Keratinocyte (primary cell): ENCODE measurements around the gene GUK1. TPM values are rescaled to one million over a fixed set of nuclear protein-coding genes. Genes with fewer than 3 reads are reported as not detected.

Experiments
- DNase-seq: peaks from one replicate; pipeline ENCODE4 v3.0.0-alpha.2; 2011; ENCODE audit warnings: low read depth, missing footprints, low spot score
- FAIRE-seq: peaks from 2 replicates; lab custom pipeline; 2011; peaks lifted over from hg19 to GRCh38; lab: Jason Lieb, UNC
- H2AFZ ChIP-seq: 2 replicates; pipeline ENCODE4 v1.6.0; 2012; ENCODE audit warnings: low read length, control low read depth, inconsistent platforms; ENCODE audit not compliant: control insufficient read depth
- H3K27ac ChIP-seq: 2 replicates; pipeline ENCODE4 v1.5.1; 2011; ENCODE audit warnings: low read length; ENCODE audit not compliant: control insufficient read depth, insufficient read depth
- H3K27me3 ChIP-seq: 3 replicates; pipeline ENCODE4 v1.6.0; 2011; ENCODE audit warnings: low read length; ENCODE audit not compliant: control insufficient read depth, insufficient read depth; ENCODE audit errors: extremely low read depth
- H3K36me3 ChIP-seq, 2 experiments: 2 replicates in 1 of 2; 3 replicates in 1 of 2; pipeline ENCODE4 v1.5.1; 2011; ENCODE audit warnings: low read length in 2 of 2, mild to moderate bottlenecking in 1 of 2; ENCODE audit not compliant: control insufficient read depth in 2 of 2, insufficient read depth in 2 of 2; ENCODE audit errors: extremely low read depth in 1 of 2
- H3K4me1 ChIP-seq: 3 replicates; pipeline ENCODE4 v1.5.1; 2011; ENCODE audit warnings: low read length; ENCODE audit not compliant: control insufficient read depth, insufficient read depth; ENCODE audit errors: extremely low read depth
- H3K4me2 ChIP-seq: 3 replicates; pipeline ENCODE4 v1.6.0; 2011; ENCODE audit warnings: low read depth, low read length; ENCODE audit not compliant: control insufficient read depth, insufficient read depth; ENCODE audit errors: extremely low read depth
- H3K4me3 ChIP-seq, 3 experiments: fragments of 200-600 bp in 1 of 3; sonication (generic) in 1 of 3; 2 replicates in 2 of 3; 3 replicates in 1 of 3; pipeline ENCODE4 v1.5.1; 2011 to 2016; ENCODE audit warnings: low read length in 3 of 3, mild to moderate bottlenecking in 3 of 3, control low read depth in 2 of 3, inconsistent platforms in 1 of 3, low read depth in 1 of 3, mixed read lengths in 1 of 3, mixed run types in 1 of 3, moderate library complexity in 1 of 3; ENCODE audit not compliant: control insufficient read depth in 2 of 3, insufficient read depth in 2 of 3; ENCODE audit errors: extremely low read depth in 1 of 3
- H3K79me2 ChIP-seq: 2 replicates; pipeline ENCODE4 v1.6.0; 2012; ENCODE audit warnings: low read length; ENCODE audit not compliant: control insufficient read depth, insufficient read depth
- H3K9ac ChIP-seq: 3 replicates; pipeline ENCODE4 v1.6.0; 2011; ENCODE audit warnings: low read length; ENCODE audit not compliant: control insufficient read depth, insufficient read depth; ENCODE audit errors: extremely low read depth
- H3K9me1 ChIP-seq: 3 replicates; pipeline ENCODE4 v1.6.0; 2011; ENCODE audit warnings: low read length; ENCODE audit not compliant: control insufficient read depth, insufficient read depth; ENCODE audit errors: extremely low read depth
- H3K9me3 ChIP-seq: 2 replicates; pipeline ENCODE4 v1.5.1; 2012; ENCODE audit warnings: low read depth, low read length; ENCODE audit not compliant: control insufficient read depth
- H4K20me1 ChIP-seq: 3 replicates; pipeline ENCODE4 v1.6.0; 2011; ENCODE audit warnings: low read length; ENCODE audit not compliant: control insufficient read depth, insufficient read depth; ENCODE audit errors: extremely low read depth
- CTCF ChIP-seq, 3 experiments: IDR thresholded peaks in 1 of 3; conservative IDR thresholded peaks in 1 of 3; optimal IDR thresholded peaks in 1 of 3; 2 replicates in 2 of 3; 3 replicates in 1 of 3; pipeline versions ENCODE3 to v1.5.1; 2011; ENCODE audit warnings: low read length in 3 of 3, mild to moderate bottlenecking in 3 of 3, moderate library complexity in 2 of 3, control low read depth in 1 of 3, inconsistent platforms in 1 of 3; ENCODE audit not compliant: insufficient read depth in 2 of 3; ENCODE audit errors: extremely low read depth in 1 of 3
- EZH2 ChIP-seq: IDR thresholded peaks from one replicate; pipeline ENCODE4 v1.6.1; 2012; ENCODE audit warnings: inconsistent platforms, mild to moderate bottlenecking, low read length, moderate library complexity
- dilution Hi-C: fragments of 300-500 bp; cut with MboI; formaldehyde crosslinking; loops from one replicate; pipeline ENCODE4 v1.7.0; 2020; ENCODE audit warnings: low sequenced_read_pairs; ENCODE audit not compliant: extremely low pct_ligation_motif_present
- polyA plus RNA-seq, 5 experiments: library from polyadenylated mRNA; depleted of rRNA in 3 of 5; stranded (reverse) in 3 of 5; stranded (forward) in 1 of 5; unstranded in 1 of 5; fragments of >200 nt; gene quantifications; 1 replicate in 1 of 5; 2 replicates in 3 of 5; 3 replicates in 1 of 5; pipeline versions ENCODE4 v1.2.1 to v1.2.3, GENCODE V29; 2011 to 2012; ENCODE audit warnings: missing spikeins in 2 of 5, low read depth in 1 of 5, low replicate concordance in 1 of 5

GUK1 gene
- polyA plus RNA-seq, 1 donor (not counting 4 experiments of a cell fraction or from before 2014, with no cell fraction given) = 450 TPM

GRCh38 chr1:228159008-228159665 lies 19.1 kb downstream of the GUK1 start:
- H3K9me1 ChIP-seq = no peaks in the 10 kb centered on the region
- DNase-seq (no peak), FAIRE-seq (no peak)
- H3K27ac ChIP-seq = no peak overlapping the region
- no peaks in the 10 kb centered on the region for H4K20me1 ChIP-seq
- H3K4me2 ChIP-seq = no peak overlapping the region
- TF ChIP-seq EZH2 (no peak), CTCF (optimal IDR thresholded peaks at IDR 0.05 in 1 of 3, IDR thresholded peaks at IDR 0.05 in 1 of 3, conservative IDR thresholded peaks at IDR 0.05 in 1 of 3; ENCODE audit: extremely low read depth in 1 of 3, insufficient read depth in 2 of 3, low read length in 3 of 3) (no peak)
- no peak overlapping the region for H3K4me3 ChIP-seq
- no peaks in the 10 kb centered on the region for H3K79me2 ChIP-seq
- H3K27me3 ChIP-seq = no peaks in the 10 kb centered on the region
- dilution Hi-C loops = no loop called here
- no peak overlapping the region for H3K9ac ChIP-seq
- no peaks in the 10 kb centered on the region for H3K36me3 ChIP-seq
- H3K9me3 ChIP-seq = no peaks in the 10 kb centered on the region
- no peak overlapping the region for H2AFZ ChIP-seq
- H3K4me1 ChIP-seq = peaks cover 47% of the 10 kb centered on the region

- DNase-seq (no peak), FAIRE-seq (no peak)
- Histone ChIP-seq H3K9ac (no peak overlapping the region), H3K27me3 (no peaks in the 10 kb centered on the region), H3K79me2 (no peaks in the 10 kb centered on the region), H3K4me2 (no peak overlapping the region), H3K27ac (no peak overlapping the region), H3K9me3 (no peaks in the 10 kb centered on the region), H3K36me3 (no peaks in the 10 kb centered on the region), H4K20me1 (no peaks in the 10 kb centered on the region), H3K4me1 (peaks cover 46% of the 10 kb centered on the region), H3K4me3 (no peak overlapping the region), H2AFZ (no peak overlapping the region), H3K9me1 (no peaks in the 10 kb centered on the region)
- TF ChIP-seq EZH2 (no peak), CTCF (optimal IDR thresholded peaks at IDR 0.05 in 1 of 3, IDR thresholded peaks at IDR 0.05 in 1 of 3, conservative IDR thresholded peaks at IDR 0.05 in 1 of 3; ENCODE audit: extremely low read depth in 1 of 3, insufficient read depth in 2 of 3, low read length in 3 of 3) (no peak)
- dilution Hi-C loops = no loop called here
Observed at GRCh38 chr1:228160201-228160761, 20.2 kb downstream of the GUK1 start.
